Measurements from ENCODE around the gene SLC35G3. TPM values are rescaled to one million over a fixed set of nuclear protein-coding genes. Genes with fewer than 3 reads are reported as not detected.

Gene SLC35G3
- total RNA-seq, 1 donor from 2014 or later: not detected

Other genes starting within 250 kb of the SLC35G3 start
- gene CCT6B, start 232.9 kb downstream of the SLC35G3 start, total RNA-seq: 0.44 and 1.8 TPM in 2 replicates
- gene ZNF830, start 232.9 kb downstream of the SLC35G3 start, total RNA-seq: 10.2 and 11.4 TPM in 2 replicates
- 17.0 and 24.6 TPM in 2 replicates for gene LIG3, start 213.9 kb downstream of the SLC35G3 start, total RNA-seq
- gene RFFL, start 130.7 kb downstream of the SLC35G3 start, total RNA-seq: 11.5 and 16.0 TPM in 2 replicates
- gene RAD51D, start 74.5 kb downstream of the SLC35G3 start, total RNA-seq: 9.5 and 15.9 TPM in 2 replicates
- not detected in 2 replicates for gene FNDC8, start 72.8 kb downstream of the SLC35G3 start, total RNA-seq
- gene NLE1, start 52.1 kb downstream of the SLC35G3 start, total RNA-seq: 11.8 and 20.7 TPM in 2 replicates
- 0.12 TPM in 1 of 2 replicates, not detected in the other for gene UNC45B, start 46.6 kb downstream of the SLC35G3 start, total RNA-seq
- gene SLFN5, start 48.7 kb upstream of the SLC35G3 start, total RNA-seq: 34.3 and 35.3 TPM in 2 replicates
- 24.3 and 30.2 TPM in 2 replicates for gene SLFN11, start 179.2 kb upstream of the SLC35G3 start, total RNA-seq
- gene SLFN12, start 238.1 kb upstream of the SLC35G3 start, total RNA-seq: 27.6 and 33.2 TPM in 2 replicates